HepG2 (cell line): ENCODE measurements around the gene RAPH1. TPM values are rescaled to one million over a fixed set of nuclear protein-coding genes. Genes with fewer than 3 reads are reported as not detected.

ENCODE experiments used
- ATAC-seq: fragments of 200-7000 bp; cut with Tn5 transposase; 3 replicates; pipeline ENCODE4 v1.9.1; 2020; ENCODE audit warnings: mild to moderate bottlenecking, moderate library complexity
- BruUV-seq: library from RNA; stranded (reverse); fragments of 400-500 nt; replicated peaks from 2 replicates; lab custom pipeline; 2021; lab: Mats Ljungman, UMichigan
- CTCF ChIA-PET: fragments of 300-600 bp; formaldehyde crosslinking; extraction: SDS; loops from one replicate; lab custom pipeline; 2021; ENCODE audit warnings: low total read pairs, inconsistent platforms, low intra/inter-chr PET ratio; lab: Yijun Ruan, JAX
- POLR2A ChIA-PET: fragments of 350-600 bp; sonication (Branson Sonifier 250); formaldehyde crosslinking; loops from one replicate; lab custom pipeline; 2020; ENCODE audit warnings: antibody characterized with exemption, inconsistent platforms; lab: Yijun Ruan, JAX
- DNase-seq: peaks from one replicate; pipeline ENCODE4 v3.0.0-alpha.2; 2015; ENCODE audit warnings: low spot score
- FAIRE-seq: peaks from 3 replicates; lab custom pipeline; 2011; peaks lifted over from hg19 to GRCh38; lab: Jason Lieb, UNC
- H2AFZ ChIP-seq: one replicate; pipeline ENCODE4 v1.6.1; 2011; ENCODE audit warnings: low read length, inconsistent platforms
- H3K27ac ChIP-seq: fragments of 300-600 bp; 3 replicates; pipeline ENCODE4 v1.8.0; 2011; ENCODE audit warnings: mixed run types, mild to moderate bottlenecking, mixed read lengths, low read length, inconsistent platforms; ENCODE audit not compliant: insufficient read depth; ENCODE audit errors: extremely low read length
- H3K27me3 ChIP-seq, 2 experiments: fragments of 200-600 bp in 1 of 2; 2 replicates in 1 of 2; 3 replicates in 1 of 2; pipeline versions ENCODE4 v1.6.0 to v1.8.0; 2011; ENCODE audit warnings: low read length in 2 of 2, mild to moderate bottlenecking in 2 of 2, moderate library complexity in 2 of 2, inconsistent platforms in 1 of 2; ENCODE audit not compliant: insufficient read depth in 2 of 2, control insufficient read depth in 1 of 2
- H3K36me3 ChIP-seq, 2 experiments: fragments of 200-600 bp in 1 of 2; replicated peaks in 1 of 2; 2 replicates in 1 of 2; 3 replicates in 1 of 2; pipeline versions ENCODE4 v1.5.1 to v1.8.0; 2011; ENCODE audit warnings: low read length in 2 of 2, inconsistent platforms in 1 of 2; ENCODE audit not compliant: insufficient read depth in 2 of 2, control insufficient read depth in 1 of 2
- H3K4me1 ChIP-seq: 2 replicates; pipeline ENCODE4 v1.5.1; 2012; ENCODE audit warnings: low read length, inconsistent platforms; ENCODE audit not compliant: insufficient read depth
- H3K4me2 ChIP-seq: 2 replicates; pipeline ENCODE4 v1.6.0; 2011; ENCODE audit warnings: low read depth, low read length, inconsistent platforms
- H3K4me3 ChIP-seq, 3 experiments: fragments of 200-600 bp in 1 of 3; sonication (generic), shearing (Covaris generic) in 1 of 3; replicated peaks in 1 of 3; 2 replicates each; pipeline ENCODE4 v1.5.1; 2011 to 2016; ENCODE audit warnings: low read length in 3 of 3, inconsistent platforms in 2 of 3, low read depth in 2 of 3, mild to moderate bottlenecking in 2 of 3, control low read depth in 1 of 3, mixed read lengths in 1 of 3; ENCODE audit not compliant: insufficient read depth in 1 of 3
- H3K79me2 ChIP-seq: one replicate; pipeline ENCODE4 v1.6.1; 2011; ENCODE audit warnings: low read length, inconsistent platforms; ENCODE audit not compliant: insufficient read depth
- H3K9ac ChIP-seq: 2 replicates; pipeline ENCODE4 v1.6.0; 2011; ENCODE audit warnings: mild to moderate bottlenecking, low read depth, low read length, inconsistent platforms; ENCODE audit not compliant: insufficient read depth
- H3K9me3 ChIP-seq: 2 replicates; pipeline ENCODE4 v1.5.1; 2012; ENCODE audit warnings: mild to moderate bottlenecking, low read length
- H4K20me1 ChIP-seq: 2 replicates; pipeline ENCODE4 v1.6.0; 2011; ENCODE audit warnings: inconsistent platforms, mild to moderate bottlenecking, low read length, moderate library complexity; ENCODE audit not compliant: insufficient read depth
- ZNF121 ChIP-seq: sonication (generic); formaldehyde crosslinking; IDR thresholded peaks from 2 replicates; pipeline ENCODE4 v1.5.0; 2020; ENCODE audit warnings: mild to moderate bottlenecking, missing genetic modification reagents
- ZNF747 ChIP-seq: sonication (generic); formaldehyde crosslinking; IDR thresholded peaks from 2 replicates; pipeline ENCODE4 v1.8.1; 2023; ENCODE audit warnings: missing genetic modification reagents, mild to moderate bottlenecking, borderline replicate concordance
- WGBS: methylation state at CpG from one replicate; pipeline ENCODE4 v1.1.6; 2017; ENCODE audit warnings: low lambda C conversion rate; 5-methylcytosine and 5-hydroxymethylcytosine counted together
- in situ Hi-C: cut with HindIII; loops from 2 replicates; pipeline ENCODE4 v1.10.0; 2017; ENCODE audit warnings: low pct_unique_long_range_greater_than_20kb; ENCODE audit not compliant: extremely low pct_ligation_motif_present
- intact Hi-C: fragments of 100-400 bp; cut with micrococcal nuclease; formaldehyde crosslinking; loops from one replicate; pipeline ENCODE4 v1.10.0; 2022; ENCODE audit not compliant: unreplicated experiment
- polyA plus RNA-seq, 8 experiments: library from polyadenylated mRNA; depleted of rRNA in 3 of 8; stranded (reverse) in 7 of 8; unstranded in 1 of 8; fragments of >200 nt; fragmentation: Illumina TruSeq in 4 of 8; extraction: Trizol in 4 of 8; gene quantifications; 2 replicates each; pipeline versions ENCODE4 v1.2.1 to v1.2.3, GENCODE V29; 2011 to 2016; ENCODE audit warnings: low read depth in 4 of 8, missing spikeins in 1 of 8, mixed read lengths in 1 of 8; ENCODE audit not compliant: insufficient read depth in 1 of 8
- total RNA-seq, 5 experiments: library from RNA; depleted of rRNA; stranded (reverse); fragments of >200 nt; fragmentation: Illumina TruSeq; extraction: Trizol; gene quantifications; 2 replicates each; pipeline ENCODE4 v1.2.3, GENCODE V29; 2016; ENCODE audit warnings: low read depth in 1 of 5
- TF ChIP-seq, protein P1 (sequence below): sonication (generic); formaldehyde crosslinking; IDR thresholded peaks from 2 replicates; pipeline ENCODE4 v1.4.0; 2020; ENCODE audit warnings: missing genetic modification reagents, borderline replicate concordance
- TF ChIP-seq, protein P2 (sequence below): sonication (generic); formaldehyde crosslinking; IDR thresholded peaks from 2 replicates; pipeline ENCODE4 v1.5.0; 2020; ENCODE audit warnings: mild to moderate bottlenecking, missing genetic modification reagents

RAPH1 gene
- total and polyA plus RNA-seq, 2 of the 13 experiments (the other 11 are each of a cell fraction or from before 2014, with no cell fraction given): 5.3 to 6.7 TPM

DNA sequence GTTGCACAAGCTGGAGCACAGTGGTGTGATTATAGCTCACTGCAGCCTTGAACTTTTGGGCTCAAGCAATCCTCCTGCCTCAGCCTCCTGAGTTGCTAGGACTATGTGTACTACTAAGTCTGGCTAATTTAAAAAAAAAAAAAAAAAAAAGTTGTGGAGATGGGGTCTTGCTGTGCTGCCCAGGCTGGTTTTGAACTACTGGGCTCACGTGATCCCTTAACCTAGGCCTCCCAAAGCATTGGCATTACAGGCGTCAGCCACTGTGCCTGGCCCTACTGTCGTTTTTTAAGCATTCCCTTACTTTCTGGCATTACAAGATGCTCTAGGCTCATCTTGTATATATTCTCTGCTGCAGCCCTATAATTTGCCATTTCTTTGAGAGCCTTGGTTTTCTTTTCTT is 88.3 kb downstream of the RAPH1 start:
- Histone ChIP-seq H3K4me2 (no peak overlapping the region), H4K20me1 (no peaks in the 10 kb centered on the region), H3K9me3 (no peaks in the 10 kb centered on the region), H3K36me3 (peaks cover 10 to 60% of the 10 kb centered on the region in 2 experiments), H3K79me2 (no peaks in the 10 kb centered on the region), H3K9ac (no peak overlapping the region), H2AFZ (no peak overlapping the region), H3K4me1 (peaks cover 16% of the 10 kb centered on the region; the same call in 1 of the 2 replicates), H3K4me3 (no peak overlapping the region), H3K27me3 (no peaks in the 10 kb centered on the region), H3K27ac (no peak overlapping the region)
- in situ Hi-C loops: no loop called here
- CTCF ChIA-PET: no interaction called here
- no peak for ATAC-seq
- POLR2A ChIA-PET: no interaction called here
- 98% methylated on average over 3 of the region's 3 CpGs for WGBS
- intact Hi-C loops: no loop called here
- no peak for TF ChIP-seq ZNF747 (CRISPR knock-in tag)
- TF ChIP-seq ZNF121 (CRISPR knock-in tag): peak; percentile 87
- TF ChIP-seq, protein P1, sequence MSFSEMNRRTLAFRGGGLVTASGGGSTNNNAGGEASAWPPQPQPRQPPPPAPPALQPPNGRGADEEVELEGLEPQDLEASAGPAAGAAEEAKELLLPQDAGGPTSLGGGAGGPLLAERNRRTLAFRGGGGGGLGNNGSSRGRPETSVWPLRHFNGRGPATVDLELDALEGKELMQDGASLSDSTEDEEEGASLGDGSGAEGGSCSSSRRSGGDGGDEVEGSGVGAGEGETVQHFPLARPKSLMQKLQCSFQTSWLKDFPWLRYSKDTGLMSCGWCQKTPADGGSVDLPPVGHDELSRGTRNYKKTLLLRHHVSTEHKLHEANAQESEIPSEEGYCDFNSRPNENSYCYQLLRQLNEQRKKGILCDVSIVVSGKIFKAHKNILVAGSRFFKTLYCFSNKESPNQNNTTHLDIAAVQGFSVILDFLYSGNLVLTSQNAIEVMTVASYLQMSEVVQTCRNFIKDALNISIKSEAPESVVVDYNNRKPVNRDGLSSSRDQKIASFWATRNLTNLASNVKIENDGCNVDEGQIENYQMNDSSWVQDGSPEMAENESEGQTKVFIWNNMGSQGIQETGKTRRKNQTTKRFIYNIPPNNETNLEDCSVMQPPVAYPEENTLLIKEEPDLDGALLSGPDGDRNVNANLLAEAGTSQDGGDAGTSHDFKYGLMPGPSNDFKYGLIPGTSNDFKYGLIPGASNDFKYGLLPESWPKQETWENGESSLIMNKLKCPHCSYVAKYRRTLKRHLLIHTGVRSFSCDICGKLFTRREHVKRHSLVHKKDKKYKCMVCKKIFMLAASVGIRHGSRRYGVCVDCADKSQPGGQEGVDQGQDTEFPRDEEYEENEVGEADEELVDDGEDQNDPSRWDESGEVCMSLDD (CRISPR knock-in tag): no peak
- TF ChIP-seq, protein P2, sequence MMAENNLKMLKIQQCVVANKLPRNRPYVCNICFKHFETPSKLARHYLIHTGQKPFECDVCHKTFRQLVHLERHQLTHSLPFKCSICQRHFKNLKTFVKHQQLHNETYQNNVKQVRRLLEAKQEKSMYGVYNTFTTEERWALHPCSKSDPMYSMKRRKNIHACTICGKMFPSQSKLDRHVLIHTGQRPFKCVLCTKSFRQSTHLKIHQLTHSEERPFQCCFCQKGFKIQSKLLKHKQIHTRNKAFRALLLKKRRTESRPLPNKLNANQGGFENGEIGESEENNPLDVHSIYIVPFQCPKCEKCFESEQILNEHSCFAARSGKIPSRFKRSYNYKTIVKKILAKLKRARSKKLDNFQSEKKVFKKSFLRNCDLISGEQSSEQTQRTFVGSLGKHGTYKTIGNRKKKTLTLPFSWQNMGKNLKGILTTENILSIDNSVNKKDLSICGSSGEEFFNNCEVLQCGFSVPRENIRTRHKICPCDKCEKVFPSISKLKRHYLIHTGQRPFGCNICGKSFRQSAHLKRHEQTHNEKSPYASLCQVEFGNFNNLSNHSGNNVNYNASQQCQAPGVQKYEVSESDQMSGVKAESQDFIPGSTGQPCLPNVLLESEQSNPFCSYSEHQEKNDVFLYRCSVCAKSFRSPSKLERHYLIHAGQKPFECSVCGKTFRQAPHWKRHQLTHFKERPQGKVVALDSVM (CRISPR knock-in tag): peak; percentile 52
- BruUV-seq: no TSS peak
- FAIRE-seq: no peak
- no peak for DNase-seq
